22Rv1 (cell line): ENCODE results near the gene MARCHF3.

ENCODE experiments used
- H3K27ac ChIP-seq: fragments of 450-650 bp; 2 replicates; pipeline ENCODE4 v1.5.1; 2017
- CTCF ChIP-seq: fragments of 450-650 bp; IDR thresholded peaks from 2 replicates; pipeline ENCODE4 v1.5.1; 2017; ENCODE audit warnings: mild to moderate bottlenecking
- ZFX ChIP-seq: fragments of 450-650 bp; IDR thresholded peaks from 2 replicates; pipeline ENCODE4 v1.6.1; 2017; ENCODE audit warnings: antibody characterized with exemption, borderline replicate concordance

The MARCHF3 gene

GRCh38 chr5:126875303-126875785 lies 155.0 kb downstream of the MARCHF3 start:
- no peak overlapping the region for H3K27ac ChIP-seq
- TF ChIP-seq ZFX (no peak), CTCF (no peak)

DNA sequence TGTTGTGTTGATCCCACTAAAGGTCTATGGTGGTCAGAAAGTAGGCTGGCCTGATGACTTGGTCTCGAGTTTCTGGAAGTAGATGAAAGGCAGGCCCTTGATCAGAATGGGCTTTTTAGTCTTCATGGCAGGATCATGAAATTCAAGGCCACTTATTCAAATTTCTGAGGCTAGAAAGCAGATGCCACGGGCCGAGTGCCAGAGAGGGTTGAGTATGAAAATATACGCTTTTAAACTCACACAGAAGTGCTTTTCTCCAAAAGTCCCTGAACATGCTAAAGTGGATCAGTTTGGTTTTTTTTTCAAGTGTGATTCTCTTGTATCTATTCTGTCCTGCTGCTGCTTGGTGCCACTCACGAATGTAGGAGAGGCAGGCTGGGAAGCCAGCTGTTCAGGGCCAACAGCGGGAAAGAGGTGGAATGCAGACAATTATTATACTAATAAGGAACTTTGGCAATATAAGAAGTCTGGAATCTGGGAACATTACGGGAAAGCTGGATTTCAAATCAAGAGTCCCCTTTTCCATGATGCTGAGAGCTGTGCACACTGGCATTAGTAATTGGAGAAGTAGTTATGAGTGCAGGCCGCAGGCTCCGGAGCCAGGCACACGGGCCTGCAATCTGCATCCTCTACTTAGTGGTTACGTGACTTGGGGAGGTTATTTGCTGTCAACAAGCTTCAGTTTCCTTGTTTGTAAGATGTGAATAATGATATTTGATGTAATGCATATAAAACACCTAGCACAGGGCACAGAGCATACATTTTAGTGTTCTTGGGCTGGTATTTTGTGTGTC lies 157.6 kb downstream of the MARCHF3 start:
- TF ChIP-seq CTCF (no peak), ZFX (no peak)
- no peak overlapping the region for H3K27ac ChIP-seq

GRCh38 chr5:126871441-126871840 lies 158.9 kb downstream of the MARCHF3 start:
- TF ChIP-seq CTCF (no peak), ZFX (no peak)
- H3K27ac ChIP-seq = no peak overlapping the region

- no peak overlapping the region for H3K27ac ChIP-seq
- TF ChIP-seq CTCF (no peak), ZFX (no peak)
Observed at GRCh38 chr5:126869005-126869451, 161.3 kb downstream of the MARCHF3 start.

DNA sequence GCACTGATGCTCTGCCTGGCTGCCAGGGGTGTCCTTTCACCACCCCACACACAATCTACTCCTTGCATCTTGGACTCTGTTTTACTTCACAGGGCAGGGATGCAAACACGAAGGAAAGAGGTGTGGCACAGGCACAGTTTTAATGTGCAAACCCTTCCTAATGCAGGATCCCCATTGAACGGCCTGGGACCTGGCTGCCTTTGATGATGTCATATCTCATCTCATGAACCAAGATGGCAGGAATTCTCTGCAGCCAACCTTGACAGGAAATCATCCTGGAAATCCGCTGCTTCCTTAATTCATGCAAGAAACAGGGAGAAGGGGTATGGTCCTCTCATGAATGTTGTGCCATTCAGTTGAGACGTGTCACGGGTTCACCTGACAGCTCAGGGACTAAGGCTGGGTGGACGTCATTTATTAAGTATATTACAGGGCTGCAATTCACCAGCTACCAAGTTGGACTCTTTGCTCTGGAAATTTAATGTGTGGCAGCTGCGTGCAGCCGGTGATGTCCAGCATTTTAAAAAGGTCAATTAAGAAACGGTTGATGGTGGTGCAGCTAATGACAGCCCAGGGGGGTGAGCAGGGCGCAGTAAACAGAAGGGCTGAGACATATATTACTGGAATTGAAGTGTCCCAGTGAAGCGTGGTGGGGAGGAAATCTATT lies 161.9 kb downstream of the MARCHF3 start:
- TF ChIP-seq CTCF = no peak
- TF ChIP-seq ZFX = no peak
- no peak overlapping the region for H3K27ac ChIP-seq

DNA sequence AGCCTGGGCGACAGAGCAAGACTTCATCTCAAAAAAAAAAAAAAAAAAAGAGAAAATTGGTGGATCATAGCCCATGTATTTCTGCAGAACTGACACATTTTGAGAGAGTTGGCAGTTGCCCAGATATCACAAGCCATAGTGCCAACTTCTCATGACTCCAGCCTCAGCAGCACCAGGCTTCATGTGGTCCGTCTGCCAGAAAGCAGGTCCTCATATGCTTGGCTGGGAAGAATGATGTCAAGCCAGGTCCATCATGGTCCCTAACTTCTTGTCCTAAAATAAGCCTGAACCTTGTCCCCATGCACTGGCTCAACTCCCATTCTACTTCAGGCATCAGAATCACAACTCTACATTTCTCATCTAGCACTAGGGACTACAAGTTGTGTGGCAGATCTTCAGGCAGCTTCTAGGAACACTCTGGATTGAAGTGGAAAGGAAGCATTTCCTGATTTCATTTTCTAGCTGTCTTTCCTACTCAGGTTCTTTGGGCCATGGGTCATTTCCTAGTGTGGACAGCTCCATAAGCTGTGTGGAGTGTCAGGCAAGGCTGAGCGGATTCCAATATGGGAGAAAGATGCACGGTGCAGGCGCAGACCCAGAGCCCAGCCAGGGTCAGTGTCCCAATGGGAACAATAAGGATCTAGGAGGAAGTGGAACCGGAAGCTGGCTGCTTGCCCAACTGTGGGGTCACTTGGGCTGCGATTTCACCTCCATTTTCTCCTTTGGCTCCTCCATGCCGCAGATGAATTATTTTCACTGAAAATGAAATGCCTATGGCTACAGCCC lies 163.3 kb downstream of the MARCHF3 start:
- no peak for TF ChIP-seq ZFX
- no peak for TF ChIP-seq CTCF
- no peak overlapping the region for H3K27ac ChIP-seq

DNA sequence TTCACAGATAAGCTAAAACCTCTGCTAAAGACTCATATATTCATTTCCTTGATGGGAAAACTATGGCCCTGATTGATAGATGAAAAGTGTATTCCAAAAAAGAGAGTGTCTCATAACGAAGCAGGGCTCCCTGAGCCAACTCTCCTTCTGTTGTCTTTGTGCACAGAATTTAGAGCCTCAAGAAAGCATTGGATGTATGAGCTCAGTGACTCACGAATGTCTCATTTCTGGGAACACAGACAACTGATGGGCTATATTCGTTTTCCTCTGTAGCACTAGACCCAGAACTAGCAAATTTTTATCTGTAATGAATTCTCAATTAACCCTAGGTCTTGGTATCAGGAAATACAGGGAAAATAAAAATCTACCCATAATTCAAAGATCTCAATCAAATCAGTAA lies 165.1 kb downstream of the MARCHF3 start:
- TF ChIP-seq ZFX (no peak), CTCF (no peak)
- no peak overlapping the region for H3K27ac ChIP-seq
